ENCODE measurements around the gene NUBPL. TPM values are rescaled to one million over a fixed set of nuclear protein-coding genes. Genes with fewer than 3 reads are reported as not detected.
"Not testable (repeated sequence)": the region's sequence is repeated elsewhere in the genome, so short reads cannot be mapped to it uniquely, and the experiment has no call there.

NUBPL gene
- total RNA-seq, 1 donor from 2014 or later: 14.5 TPM

DNA sequence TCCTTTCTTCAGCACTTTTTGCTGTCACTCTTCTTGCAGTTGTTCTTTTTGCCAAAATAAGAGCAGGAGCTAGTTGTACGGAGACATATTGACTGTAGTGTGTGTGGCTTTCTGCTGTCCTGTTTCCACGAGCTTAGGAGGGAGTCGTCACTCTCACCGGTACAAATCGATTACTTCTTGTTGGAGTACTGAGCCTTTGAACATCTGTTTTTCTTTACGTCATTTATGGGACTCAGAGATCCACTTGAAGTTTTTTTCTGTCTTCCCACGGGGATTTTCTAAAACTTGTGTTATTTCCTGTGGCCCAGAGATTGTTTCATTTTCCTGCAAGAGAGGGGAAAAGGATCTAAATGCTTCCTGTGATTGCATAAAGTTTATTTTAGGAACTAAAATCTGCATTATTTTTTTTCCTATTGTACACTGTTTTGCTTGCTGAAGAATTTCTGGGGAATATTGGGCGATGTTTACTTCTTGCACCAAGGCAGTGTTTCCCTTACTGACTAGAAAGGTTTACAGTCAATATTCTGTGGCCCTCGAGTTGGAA lies 316.1 kb downstream of the NUBPL start:
- no peak for DNase-seq (ENCODE audit: low read depth)

DNA sequence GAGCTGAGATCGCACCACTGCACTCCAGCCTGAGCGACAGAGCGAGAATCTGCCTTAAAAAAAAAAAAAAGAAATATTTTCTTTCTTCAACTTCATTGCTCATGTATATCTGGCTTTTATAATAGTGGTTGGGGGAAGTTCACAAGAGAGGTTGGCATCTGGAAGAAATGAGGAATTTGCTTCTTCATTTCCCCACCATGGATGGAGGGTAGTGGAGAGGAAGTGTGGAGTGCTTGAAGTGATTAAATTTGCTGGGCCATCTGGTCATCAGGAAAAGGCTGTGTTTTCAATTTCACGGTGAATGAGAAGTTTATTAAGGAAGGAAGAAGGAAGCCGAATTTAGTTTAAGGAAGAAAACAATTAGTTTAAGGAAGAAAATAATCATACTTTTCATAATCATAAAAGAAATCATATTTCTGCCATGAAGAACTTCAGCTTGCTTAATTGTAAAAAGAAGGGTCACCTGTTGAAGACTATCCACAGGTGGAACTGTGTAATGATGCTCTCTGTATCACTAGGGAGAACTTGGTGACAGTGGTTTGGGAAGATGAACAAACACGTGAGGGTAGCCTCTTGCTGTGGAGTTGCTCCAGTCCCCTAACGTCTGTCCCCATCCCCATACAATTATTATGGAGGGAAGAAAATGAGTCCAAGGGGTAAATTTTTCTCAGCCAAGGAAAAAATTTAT lies 318.6 kb downstream of the NUBPL start:
- DNase-seq (ENCODE audit: low read depth): no peak

- peak; percentile 93 for DNase-seq (ENCODE audit: low read depth)
Measured at GRCh38 chr14:31880935-31881334, 319.7 kb downstream of the NUBPL start.

DNA sequence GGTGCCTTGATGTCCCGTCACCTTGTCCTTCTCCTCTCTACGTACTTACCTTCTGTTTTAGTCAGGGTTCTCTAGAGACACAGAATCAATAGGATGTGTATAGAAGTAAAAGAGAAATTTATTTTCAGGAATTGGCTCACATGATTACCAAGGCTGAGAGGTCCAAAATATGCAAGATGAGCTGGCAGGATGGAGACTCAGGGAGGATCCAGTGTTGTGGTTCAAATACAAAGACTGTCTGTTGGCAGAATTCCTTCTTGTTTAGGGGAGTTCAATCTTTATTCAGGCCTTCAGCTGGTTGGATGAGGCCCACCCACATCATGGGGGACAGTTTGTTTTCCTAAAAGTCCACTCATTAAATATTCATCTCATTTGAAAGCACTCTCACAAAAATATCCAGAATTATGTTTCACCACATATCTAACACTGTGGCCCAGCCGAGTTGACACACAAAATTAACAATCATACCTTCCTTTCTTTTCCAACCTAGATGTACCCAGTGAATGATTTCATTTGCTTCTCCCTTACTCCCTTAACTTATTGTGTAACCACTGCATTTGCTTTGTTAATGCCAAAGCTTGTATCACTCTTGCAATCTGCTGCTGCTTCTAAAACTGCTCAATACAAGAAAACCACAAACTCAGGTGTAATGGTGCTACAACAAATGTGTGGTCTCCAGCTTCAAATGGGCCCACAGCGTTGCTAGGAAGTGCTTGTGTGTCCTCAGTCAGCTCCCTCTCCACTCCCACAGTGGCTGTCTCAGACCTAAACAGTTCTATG lies 320.5 kb downstream of the NUBPL start:
- peak; percentile 56 for DNase-seq (ENCODE audit: low read depth)

GRCh38 chr14:31884238-31884637 lies 323.0 kb downstream of the NUBPL start:
- DNase-seq (ENCODE audit: low read depth): no peak

GRCh38 chr14:31884776-31885379 lies 323.7 kb downstream of the NUBPL start:
- DNase-seq (ENCODE audit: low read depth): peak; percentile 82

DNA sequence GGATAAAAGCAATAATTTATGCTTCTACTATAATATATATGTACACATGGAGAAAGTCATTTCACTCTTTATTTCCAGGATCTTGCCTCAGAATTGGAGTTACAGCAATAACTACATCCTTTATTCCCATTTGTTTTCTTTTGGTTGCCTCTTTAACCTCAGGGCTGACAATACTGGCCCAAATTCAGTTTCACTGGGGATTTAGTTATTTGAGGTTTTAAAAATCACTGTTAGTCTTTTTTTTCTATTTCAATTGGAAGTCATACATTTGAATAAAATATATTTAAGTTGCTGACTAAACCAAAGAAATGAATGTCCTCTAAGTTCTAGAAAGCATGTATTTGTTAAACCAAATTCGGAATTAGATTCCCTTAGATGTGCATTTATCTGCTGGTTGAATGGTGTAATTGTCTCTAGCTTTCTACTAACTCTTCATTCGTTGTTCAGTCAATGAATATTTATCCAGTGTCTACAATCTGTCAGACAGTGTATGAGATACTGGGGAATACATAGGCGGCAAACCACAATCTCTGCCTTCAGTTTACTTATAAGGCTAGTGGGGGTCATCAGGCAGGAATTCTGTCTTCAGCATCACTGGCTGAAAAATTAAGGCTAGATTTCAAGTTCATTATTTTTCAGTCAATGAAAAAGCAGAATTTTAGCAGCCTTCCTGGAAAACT lies 325.1 kb downstream of the NUBPL start:
- DNase-seq (ENCODE audit: low read depth): no peak

DNA sequence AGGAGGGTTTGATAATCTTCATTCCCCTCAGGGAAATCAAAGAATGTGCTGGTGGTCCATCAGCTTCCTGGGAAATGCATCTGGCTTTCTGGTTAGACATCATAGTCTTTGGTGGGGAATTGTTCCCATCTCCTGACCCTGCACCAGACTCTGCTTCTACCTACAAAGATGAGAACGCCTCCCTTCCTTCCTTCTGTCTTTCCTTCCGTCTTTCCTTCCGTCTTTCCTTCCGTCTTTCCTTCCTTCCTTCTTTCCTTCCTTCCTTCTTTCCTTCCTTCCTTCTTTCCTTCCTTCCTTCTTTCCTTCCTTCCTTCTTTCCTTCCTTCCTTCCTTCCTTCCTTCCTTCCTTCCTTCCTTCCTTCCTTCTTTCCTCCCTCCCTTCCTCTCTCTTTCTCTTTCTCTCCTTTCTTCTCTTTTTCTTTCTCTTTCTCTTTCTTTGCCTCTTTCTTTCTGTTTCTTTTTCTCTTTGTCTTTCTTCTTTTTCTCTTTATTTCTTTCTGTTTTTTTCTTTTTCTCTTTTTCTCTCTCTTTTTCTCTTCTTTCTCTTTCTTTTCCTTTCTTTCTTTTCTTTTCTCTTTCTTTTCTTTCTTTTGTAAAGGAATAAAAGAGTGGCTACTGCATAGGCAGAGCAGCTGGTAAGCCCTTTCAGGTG lies 326.9 kb downstream of the NUBPL start:
- DNase-seq (ENCODE audit: low read depth): no peak

DNA sequence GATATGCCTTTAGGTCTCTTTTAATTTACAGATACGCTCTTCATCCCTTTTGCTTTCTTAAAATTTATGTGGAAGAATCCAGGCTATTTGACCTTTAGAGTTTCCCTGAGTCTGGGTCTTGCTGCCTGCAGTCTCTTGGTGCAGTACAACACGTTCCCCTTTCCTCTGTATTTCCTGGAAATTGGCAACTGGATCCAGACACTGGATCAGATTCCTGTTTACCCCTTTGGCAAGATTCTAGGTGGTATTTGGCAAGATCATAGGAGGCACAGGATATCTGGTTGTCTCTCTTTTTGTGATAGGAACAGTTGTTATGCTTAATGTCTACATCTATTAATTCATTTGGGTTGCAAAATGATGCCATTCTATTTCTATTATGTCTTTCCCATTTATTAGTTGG lies 328.1 kb downstream of the NUBPL start:
- DNase-seq (ENCODE audit: low read depth): no peak

DNA sequence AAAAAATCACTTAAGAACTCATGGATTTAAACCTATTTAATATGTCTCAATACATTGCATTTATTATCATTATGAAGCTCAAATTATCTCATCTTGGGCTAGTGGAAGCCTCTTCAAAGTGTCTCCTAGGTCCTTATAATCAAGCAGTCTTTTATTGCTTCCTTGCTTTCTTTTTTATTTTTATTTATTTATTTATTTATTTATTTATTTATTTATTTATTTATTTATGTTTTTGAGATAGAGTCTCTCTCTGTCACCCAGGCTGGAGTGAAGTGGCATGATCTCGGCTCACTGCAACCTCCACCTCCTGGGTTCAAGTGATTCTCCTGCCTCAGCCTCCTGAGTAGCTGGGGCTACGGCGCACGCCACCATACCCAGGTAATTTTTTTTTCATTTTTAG lies 329.0 kb downstream of the NUBPL start:
- DNase-seq (ENCODE audit: low read depth): not testable (repeated sequence)

DNA sequence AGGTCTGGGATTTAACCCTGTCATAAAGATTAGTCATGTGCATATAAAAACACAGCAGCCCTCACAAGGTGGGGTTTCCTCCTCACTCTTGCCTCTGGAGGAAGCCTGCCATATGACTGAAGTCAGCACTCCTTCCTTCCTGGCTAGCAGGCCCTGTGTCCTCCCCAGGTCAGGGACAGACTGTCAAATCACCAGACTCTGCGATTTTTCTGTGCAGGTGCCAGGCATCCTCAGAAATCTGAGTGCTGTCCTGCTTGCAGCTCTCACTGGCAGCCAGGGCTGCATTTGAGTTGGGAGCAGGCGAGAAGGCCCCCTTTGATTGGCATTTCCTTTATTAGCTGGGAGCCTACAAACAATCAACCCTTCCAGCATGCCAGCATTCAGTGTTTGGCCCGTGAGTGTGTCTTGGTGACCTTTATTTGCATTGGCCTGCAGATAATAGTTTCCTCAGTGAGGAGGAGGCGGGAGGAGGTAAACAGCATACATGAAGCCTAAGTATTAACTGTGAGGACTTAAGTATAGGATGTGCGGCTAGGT lies 332.1 kb downstream of the NUBPL start:
- peak; percentile 32 for DNase-seq (ENCODE audit: low read depth)

DNA sequence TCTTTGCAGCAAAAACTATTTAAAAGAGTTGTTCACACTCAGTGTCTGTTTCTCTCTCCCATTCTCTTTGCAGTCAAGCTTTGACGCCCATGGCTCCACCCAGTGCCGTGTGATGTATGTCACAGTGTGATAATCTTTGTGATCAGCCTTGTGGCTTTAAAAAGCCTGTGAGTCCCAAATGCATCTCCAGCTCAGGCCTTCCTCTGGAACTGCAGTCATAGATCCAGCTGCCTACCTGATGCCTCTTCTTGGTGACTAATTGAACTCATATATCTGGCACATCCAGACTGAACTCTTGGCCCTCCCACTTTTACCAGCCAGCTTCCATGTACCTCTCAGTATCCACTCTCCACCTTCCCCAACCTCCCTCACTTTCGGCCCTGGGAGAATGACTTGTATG lies 333.1 kb downstream of the NUBPL start:
- no peak for DNase-seq (ENCODE audit: low read depth)

DNA sequence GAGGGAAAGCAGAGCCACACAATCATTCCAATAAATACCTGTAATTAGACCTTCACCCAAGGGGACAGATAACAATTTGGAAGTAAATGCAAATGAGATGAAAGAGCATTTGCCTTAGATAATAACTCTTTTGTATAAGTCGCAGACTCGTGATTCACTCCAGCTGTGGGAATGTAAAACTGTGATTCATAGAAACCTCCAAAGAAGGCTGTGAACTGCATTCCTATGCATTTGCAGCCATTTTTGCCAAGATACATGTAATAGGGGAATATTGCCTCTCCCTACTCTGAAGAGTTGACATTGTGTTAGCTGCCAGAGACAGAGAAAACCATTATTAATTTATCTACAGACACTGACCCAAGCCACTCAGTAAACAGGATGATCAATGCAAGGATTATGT lies 334.0 kb downstream of the NUBPL start:
- peak; percentile 8 for DNase-seq (ENCODE audit: low read depth)

DNA sequence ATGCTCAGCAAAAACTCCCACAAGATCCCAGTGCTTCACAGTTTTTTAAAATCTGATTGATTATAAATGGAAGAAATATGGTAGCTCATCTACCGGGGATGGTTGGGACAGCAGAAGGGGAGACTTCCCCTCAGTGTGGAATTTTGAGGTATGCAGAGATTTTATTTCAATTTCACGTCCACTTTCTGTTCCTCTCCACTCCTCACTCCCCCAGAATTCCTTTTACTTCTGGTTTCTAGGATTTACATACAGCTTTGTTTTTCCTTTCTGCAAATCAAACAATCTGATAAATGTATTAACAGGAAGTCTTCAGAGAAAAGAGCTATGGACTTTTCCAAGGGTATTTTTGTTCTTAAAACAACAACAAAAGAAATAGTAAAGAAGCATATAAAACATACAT lies 334.4 kb downstream of the NUBPL start:
- DNase-seq (ENCODE audit: low read depth): no peak

DNA sequence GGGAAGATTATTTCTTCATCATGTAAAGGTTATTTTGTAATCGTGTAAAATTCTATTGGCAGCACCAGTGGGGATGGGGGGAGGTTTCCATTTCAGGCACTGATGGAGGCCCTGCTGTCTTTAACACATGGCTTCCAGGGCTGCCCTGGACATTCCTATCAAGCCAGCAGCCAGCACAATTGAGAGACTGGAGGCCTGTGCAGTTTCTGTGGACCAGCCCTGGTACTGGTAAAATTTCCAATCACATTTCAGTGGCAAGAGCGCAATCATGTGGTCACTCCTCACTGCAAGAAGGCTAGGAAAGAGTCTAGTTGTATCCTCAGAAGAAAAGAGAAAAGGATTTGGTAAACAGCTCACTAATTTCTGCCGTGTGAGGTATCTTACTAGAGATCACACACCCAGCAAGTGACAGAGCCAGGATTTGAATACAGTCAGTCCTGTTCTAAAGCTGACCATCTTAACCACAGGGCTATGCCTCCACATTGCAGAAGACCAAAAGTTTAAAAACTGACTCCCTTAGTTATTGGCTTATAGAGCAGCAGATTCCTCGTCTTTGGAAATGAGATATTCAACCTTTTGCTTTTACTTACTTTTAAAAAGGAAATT lies 336.5 kb downstream of the NUBPL start:
- no peak for DNase-seq (ENCODE audit: low read depth)

DNA sequence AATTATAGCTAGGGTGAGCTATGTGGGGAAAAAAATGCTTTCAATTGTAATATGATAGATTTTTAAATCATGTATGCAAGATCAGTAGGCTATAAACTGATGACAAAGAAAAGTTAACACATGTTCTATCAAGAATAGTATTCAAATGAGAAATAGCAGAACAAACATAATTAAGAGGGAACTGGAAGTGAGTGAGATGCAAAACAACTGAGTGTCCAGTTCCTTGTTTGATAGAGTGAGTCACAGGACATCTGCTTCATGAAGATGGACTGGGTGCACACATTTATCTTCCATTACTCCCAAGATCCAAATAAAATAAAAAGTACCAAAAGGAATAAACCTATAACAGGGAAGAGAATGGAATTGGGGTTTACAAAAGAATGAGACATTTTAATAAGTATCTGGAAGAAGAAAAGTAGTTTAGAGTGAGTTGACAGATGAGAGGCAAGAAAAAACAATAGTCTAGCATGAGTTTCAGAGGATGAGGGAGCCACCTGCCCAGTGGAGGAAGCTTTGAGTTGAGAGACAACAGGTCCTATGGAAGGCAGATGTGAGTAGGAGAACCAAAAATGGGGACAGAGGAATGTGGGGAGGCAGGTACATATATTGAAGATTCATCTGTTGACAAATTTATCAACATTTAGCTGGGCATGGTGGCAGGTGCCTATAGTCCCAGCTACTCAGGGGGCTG lies 337.8 kb downstream of the NUBPL start:
- DNase-seq (ENCODE audit: low read depth): no peak

GRCh38 chr14:31902002-31902401 lies 340.8 kb downstream of the NUBPL start:
- peak; percentile 47 for DNase-seq (ENCODE audit: low read depth)

- no peak for DNase-seq (ENCODE audit: low read depth)
Measured at GRCh38 chr14:31902945-31903646, 341.9 kb downstream of the NUBPL start.

DNA sequence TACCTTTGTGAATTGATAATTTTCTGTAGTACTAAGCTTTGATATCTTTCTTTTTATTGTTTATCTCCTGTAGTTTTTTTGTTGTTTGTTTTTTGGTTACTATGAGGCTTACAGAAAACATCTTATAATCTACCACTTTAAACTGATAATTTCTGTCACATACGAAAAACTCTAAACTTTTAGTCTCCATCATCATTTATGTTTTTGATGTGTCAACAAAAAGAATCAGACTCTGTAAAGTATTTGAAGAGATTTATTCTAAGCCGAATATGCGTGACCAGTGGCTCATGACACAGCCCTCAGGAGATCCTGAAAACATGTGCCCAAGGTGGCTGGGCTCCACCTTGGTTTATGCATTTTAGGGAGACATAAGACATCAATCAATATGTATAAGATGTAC lies 348.8 kb downstream of the NUBPL start:
- no peak for DNase-seq (ENCODE audit: low read depth)

Data from renal cortical epithelial cell (primary cell).